GM18907 (cell line): ENCODE data around the gene BPNT1.
"Not testable (repeated sequence)": the region's sequence is repeated elsewhere in the genome, so short reads cannot be mapped to it uniquely, and the experiment has no call there.

Experiments
- ATAC-seq: cut with Tn5 transposase; IDR thresholded peaks from one replicate; pipeline ENCODE4 v1.9.1; 2021; ENCODE audit warnings: mild to moderate bottlenecking, moderate library complexity; ENCODE audit not compliant: unreplicated experiment

BPNT1 gene

GRCh38 chr1:220084460-220084859 lies 5.1 kb downstream of the BPNT1 start:
- ATAC-seq, result no peak

DNA sequence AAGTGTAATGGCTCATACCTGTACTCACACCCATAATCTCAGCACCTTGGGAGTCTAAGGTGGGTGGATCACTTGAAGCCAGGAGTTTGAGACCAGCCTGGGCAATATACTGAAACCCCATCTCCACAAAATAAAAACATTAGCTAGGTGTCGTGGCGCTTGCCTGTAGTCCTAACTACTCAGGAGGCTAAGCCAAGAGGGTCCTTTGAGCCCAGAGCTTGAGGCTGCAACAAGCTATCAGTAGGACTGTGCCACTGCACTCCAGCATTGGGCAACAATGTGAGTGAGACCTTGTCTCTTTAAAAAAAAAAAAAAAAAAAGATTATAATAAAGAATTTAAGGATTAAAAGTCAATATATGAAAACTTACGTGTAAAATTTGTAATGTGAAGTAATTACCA lies 11.7 kb downstream of the BPNT1 start:
- no peak for ATAC-seq

GRCh38 chr1:220076861-220077762 lies 12.5 kb downstream of the BPNT1 start:
- ATAC-seq, result no peak

GRCh38 chr1:220067269-220068204 lies 22.1 kb downstream of the BPNT1 start:
- no peak for ATAC-seq

GRCh38 chr1:220062629-220063028 lies 27.0 kb downstream of the BPNT1 start:
- ATAC-seq, result no peak

DNA sequence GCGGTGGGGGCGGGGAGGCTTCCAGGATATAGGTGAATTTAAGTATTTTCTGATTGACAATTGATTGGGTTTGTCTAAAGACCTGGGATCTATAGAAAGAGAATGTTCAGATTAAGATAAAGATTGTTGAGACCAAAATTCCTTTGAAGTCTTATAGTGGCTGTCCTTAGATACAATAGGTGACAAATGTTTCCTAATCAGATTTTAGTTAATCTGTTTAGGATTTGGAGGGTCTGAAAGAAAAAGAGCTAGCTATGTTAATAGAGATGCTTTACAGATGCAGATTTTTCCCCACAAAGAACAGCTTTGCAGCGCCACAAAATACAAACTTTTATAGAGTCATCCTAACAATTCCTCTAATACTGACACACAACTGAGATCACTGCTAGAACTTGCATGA lies 28.7 kb downstream of the BPNT1 start:
- no peak for ATAC-seq

DNA sequence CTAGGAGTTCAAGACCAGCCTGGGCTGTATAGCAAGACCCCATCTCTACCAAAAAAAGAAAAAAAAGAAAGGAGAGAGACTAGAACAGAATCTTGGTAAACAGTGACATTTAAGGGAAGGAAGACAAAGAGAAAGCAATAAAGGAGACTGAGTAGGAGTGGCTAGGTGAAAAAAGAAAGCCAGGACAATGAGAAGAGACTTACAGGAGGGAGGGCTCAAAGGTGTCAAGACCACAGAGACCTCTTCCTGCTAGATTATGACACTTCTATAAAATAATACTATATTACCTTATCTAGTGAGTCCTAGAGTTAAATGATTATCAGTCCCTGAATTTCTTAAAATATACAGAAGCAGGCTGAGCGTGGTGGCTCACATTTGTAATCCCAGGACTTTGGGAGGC lies 33.2 kb downstream of the BPNT1 start:
- no peak for ATAC-seq

DNA sequence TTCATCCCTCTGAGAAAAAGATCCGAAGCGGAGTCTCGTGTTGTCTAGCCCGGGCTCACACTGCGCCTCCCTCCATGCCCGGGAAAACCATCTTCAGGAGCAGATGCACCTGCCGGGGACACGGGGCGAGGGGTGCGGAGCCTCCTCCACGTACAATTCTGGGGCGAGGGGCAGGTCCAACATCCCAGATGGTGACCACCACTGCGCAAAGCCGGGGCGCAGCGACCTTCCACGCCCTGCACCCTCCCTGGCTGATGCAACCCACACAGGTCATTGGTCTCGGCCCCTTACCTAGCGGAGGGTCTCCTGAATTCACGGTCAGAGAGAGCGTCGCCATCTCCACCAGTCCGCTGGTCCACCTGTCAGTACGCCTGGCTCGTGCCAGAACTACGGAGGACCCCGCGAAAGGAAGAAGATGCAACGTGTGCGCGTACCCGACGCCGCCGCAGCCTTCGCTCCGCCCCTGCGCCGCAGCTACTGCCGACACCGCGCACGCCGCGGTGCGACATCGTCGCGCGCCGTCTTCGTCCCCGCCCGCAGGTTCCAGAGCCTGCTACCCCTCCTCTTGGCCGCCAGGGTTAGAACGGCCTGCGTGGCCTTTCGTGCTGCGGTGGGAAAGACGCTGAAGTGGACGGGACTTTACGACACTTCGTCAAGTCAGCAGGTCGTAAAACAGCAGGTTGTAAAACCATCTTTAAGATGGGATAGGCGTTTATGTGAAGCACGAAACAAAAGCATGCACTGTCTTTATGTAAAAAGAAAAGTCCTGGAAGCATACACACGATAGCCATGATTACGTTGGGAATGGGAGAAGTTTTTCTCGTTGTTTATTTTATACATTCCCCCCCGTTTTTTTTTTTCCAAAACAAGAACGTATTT lies 43.3 kb downstream of the BPNT1 start, which contains the start of gene EPRS1:
TSS of gene EPRS1 (minus strand) at position 454 of the 879 bp plus-strand sequence. CDS start at position 337, 117 bp downstream.
- peak; percentile 99 for ATAC-seq

- peak; percentile 28 for ATAC-seq
Measured at GRCh38 chr1:220045356-220046051, 44.1 kb downstream of the BPNT1 start.

DNA sequence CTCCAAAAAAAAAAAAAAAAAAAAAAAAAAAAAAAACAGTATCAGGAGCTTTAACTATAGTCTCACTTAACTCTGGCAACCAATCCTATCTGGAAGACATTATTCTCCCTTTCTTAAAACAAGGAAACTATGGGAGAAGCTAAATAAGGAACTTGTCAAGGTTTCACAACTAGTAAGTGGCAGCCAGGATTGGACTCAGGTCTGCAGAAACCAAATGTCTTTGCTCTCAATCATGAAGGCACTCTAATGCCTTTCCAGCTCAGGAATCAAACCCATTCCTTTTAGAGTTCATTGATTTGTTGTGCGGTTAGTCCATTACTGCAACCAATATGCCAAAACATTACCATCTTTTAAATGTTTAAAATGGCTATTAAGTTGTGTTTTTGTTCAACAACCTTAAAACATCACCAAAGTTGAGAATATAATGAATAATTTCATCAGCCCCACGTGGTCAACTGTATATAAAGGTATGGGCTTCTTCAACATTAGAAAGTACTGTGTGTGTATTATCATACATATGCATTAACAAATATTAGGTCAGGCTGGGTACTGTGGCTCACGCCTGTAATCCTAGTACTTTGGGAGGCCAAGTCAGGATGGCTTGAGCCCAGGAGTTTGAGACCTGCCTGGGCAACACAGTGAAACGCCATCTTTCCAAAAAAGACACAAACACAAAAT lies 44.8 kb downstream of the BPNT1 start:
- ATAC-seq, result no peak

GRCh38 chr1:220043646-220044045 lies 45.9 kb downstream of the BPNT1 start:
- ATAC-seq, result no peak

DNA sequence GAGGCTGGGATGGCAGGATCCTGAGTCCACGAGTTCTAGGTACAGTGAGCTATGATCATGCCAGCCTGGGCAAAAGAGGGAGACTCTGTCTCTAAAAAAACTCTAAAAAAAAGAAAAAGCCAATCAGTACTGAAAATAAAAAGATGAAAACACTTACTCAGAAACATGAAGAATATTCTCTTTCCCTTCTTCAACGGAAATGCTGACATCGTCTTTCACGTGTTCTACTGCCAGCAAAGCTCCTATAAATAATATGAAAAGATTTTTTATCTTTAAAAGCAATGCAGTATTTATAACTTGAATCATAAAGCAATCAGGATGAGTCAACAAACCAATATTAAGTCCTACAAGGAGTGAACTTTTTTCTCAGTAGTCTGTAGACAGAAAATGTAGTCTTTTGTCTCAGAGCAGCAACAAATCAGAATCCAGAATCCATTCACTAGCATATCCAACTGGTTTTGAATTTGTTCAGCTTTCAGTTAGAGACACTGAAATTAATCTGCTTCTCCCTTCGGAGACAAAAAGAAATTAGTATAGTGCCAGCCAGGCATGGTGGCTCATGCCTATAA lies 49.5 kb downstream of the BPNT1 start:
- no peak for ATAC-seq

DNA sequence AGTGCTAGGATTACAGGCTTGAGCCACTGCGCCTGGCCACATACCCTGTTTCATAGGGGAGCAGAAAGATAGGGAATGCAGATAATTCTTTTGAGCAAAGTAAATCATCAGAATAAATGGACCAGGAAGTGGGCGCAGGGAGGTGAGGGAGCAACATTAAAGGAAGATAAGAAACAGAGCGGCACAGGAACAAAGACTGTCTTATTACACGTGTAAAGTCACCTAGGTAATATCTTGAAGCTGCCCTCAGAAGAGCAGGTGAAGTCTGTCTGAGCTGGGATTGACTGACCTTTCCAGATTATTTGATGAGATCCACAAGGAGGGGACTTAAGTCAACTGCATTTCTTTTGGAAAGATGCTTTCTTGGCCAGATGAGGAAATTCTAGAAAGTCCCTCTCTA lies 50.9 kb downstream of the BPNT1 start:
- no peak for ATAC-seq

DNA sequence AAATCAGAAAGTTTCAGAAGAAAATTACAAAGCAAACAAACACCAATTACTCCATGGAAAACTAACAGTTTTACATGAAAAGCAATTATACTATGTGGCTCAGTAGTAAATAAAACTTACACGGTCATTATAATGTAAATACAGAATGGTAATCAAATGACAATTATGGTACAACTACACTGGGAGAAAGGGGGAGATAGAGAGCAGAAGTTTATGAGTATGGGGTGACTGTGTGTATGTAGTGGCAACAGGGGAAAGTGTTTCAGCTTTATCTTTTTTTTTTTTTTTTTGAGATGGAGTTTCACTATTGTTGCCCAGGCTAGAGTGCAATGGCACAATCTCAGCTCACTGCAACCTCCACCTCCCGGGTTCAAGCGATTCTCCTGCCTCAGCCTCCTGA lies 51.8 kb downstream of the BPNT1 start:
- ATAC-seq, result not testable (repeated sequence)

DNA sequence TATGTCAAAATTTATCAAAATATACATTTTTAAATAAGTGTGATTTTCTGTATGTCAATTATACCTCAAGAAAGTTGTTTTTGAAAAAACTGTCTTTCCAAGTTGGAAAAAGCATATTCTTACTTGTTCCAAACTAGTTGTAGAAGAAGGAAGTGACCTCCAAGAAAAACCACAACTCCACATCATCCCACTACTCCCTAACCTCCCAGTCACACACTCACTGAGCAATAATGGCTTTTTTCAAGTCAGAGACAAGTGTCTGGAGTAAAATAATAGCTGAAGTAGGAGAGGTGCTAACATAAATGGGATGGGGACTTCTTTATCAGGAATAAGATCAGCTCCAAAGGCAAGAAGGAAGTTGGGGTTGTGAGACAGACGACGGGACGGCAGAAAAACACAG lies 56.7 kb downstream of the BPNT1 start:
- ATAC-seq, result no peak

DNA sequence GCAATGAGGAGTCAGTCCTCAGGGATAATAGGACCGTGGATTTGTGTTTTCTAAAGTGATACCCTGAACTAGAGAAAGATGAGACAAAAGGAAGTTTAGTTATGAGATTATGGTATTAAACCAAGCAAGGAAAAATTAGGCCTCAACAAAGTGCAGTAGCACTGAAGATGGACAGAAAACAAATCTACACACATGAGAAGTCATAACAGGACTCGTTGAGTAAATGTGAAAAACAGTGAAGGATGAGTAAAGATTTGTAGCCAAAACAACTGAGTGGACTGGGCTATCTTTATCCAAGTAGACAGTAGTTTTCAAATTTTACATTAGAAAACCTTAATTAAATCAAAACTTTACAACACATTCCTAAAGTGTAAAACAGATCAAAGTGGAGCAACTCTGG lies 58.3 kb downstream of the BPNT1 start:
- no peak for ATAC-seq

DNA sequence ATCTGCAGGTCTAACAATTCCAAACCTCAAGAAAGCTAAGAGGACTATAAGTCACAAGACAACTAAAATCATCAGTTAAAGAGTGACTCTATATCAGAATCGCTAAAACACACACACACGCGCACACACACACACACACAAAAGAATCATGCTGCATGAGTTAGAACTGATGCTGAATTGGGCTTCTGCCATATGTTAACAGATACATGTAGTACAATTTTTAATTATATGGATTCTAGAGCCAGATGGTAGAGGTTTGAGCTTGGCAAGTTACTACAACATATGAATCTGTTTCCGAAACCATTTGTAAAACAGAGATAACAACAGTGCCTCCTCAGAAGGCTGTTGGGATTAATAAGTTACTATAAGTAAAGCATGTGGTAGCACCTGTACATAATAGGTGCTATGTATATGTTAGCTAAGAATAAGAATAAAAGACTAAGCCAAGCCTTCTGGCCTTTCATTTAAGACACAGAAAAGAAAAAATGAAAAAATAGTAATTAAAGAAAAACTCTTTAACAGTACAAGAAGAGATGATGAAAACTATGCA lies 61.2 kb downstream of the BPNT1 start:
- peak; percentile 74 for ATAC-seq

DNA sequence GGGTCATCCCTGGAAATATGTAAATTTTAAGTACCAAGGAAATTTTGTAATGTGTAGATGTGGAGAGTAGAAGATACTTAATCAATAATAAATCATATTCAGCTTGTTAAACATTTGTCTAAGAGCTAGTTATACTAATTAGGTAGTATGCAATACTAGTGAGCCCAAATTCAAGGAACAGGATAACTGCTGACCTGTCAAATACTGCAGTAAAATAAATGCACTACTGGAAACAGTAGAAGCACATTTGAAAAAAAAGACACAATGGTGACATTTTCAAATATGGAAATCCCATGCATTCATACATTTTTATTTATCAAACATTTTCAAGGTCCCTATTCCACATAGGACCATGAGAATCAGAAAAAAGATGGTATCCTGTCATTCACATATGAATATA lies 70.5 kb downstream of the BPNT1 start:
- ATAC-seq, result no peak

GRCh38 chr1:220013497-220013896 lies 76.1 kb downstream of the BPNT1 start:
- ATAC-seq, result peak; percentile 95
